Skeletal muscle satellite cell (primary cell): Measurements from ENCODE around the gene DHX9. TPM values are rescaled to one million over a fixed set of nuclear protein-coding genes. Genes with fewer than 3 reads are reported as not detected.
A peak's percentile ranks its signal among the peaks of the same experiment; 100 is the strongest.

Experiments
- H3K27me3 ChIP-seq: 2 replicates; pipeline ENCODE4 v1.7.0; 2013; ENCODE audit warnings: low read length; ENCODE audit not compliant: control insufficient read depth, insufficient read depth
- H3K36me3 ChIP-seq: 2 replicates; pipeline ENCODE4 v1.7.0; 2013; ENCODE audit warnings: mild to moderate bottlenecking, control low read depth, low read length; ENCODE audit not compliant: insufficient read depth
- H3K4me1 ChIP-seq: 2 replicates; pipeline ENCODE4 v1.7.0; 2013; ENCODE audit warnings: low read length; ENCODE audit not compliant: control insufficient read depth, insufficient read depth
- H3K4me2 ChIP-seq: 2 replicates; pipeline ENCODE4 v1.7.0; 2013; ENCODE audit warnings: mild to moderate bottlenecking, low read length
- H3K4me3 ChIP-seq: 2 replicates; pipeline ENCODE4 v1.7.0; 2013; ENCODE audit warnings: low read length
- H3K9ac ChIP-seq: 2 replicates; pipeline ENCODE4 v1.7.0; 2013; ENCODE audit warnings: mild to moderate bottlenecking, low read depth, low read length, moderate library complexity
- H3K9me3 ChIP-seq: replicated peaks from 2 replicates; pipeline ENCODE4 v1.7.0; 2013; ENCODE audit warnings: mild to moderate bottlenecking, control low read depth, low read length
- total RNA-seq: library from RNA; depleted of rRNA; stranded (reverse); fragments of >200 nt; gene quantifications from 2 replicates; pipeline ENCODE4 v1.2.3, GENCODE V29; 2012; rRNA removed

Gene DHX9
- 133 and 142 TPM in 2 replicates for total RNA-seq

DNA sequence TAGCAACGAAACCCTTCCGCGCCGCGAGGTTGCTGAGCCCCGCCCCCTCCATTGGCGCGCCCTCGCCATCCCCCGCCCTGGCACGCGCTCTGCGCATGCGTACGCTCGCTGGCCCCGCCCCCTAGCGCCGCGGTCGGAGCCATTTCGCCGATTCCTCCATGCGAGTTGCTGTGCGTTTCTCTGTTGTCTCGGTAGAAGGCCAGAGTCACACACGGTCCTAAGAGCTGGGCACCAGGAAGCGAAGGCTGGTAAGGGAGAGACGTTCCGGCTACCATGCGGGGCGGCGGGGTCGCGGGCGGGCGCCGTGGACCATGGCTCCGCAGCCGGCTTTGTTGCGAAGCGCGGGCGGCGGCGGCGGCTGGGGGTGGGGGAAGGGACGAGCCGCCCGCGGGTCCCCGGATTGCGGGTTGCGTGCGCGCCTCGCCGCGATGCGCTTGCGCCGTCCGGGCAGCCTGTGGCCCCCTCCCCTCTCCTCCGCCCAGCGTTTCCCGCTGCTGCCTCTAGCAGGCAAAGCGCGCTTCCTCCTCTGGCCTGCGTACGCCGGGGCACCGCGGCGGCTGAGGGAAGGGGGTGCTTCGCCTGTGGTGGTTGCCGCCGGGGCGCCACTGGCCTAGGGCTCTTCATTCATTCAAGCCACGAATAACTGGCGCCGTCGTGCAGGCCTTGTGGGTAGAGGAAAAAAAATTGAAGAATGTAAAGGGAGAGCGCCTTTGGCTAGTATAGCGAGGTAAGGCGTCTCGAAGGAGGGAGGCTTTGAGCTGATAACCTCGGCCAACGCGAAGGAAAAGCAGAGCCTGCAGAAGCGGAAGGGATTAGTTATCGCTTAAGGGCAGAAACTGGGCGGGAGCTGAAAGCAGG, at the start of gene DHX9:
Gene DHX9 (plus strand): TSS at position 139 of the 858 bp plus-strand sequence. CDS start 3,220 bp downstream, outside the sequence.
- Histone ChIP-seq H3K9ac (peak within 1 kb of the TSS; percentile 93), H3K4me3 (peak within 1 kb of the TSS; percentile 93), H3K4me1 (peaks cover 24% of the 10 kb centered on the region), H3K4me2 (peak within 1 kb of the TSS; percentile 95), H3K27me3 (no peaks in the 10 kb centered on the region), H3K36me3 (peaks cover 20% of the 10 kb centered on the region), H3K9me3 (no peaks in the 10 kb centered on the region)

DNA sequence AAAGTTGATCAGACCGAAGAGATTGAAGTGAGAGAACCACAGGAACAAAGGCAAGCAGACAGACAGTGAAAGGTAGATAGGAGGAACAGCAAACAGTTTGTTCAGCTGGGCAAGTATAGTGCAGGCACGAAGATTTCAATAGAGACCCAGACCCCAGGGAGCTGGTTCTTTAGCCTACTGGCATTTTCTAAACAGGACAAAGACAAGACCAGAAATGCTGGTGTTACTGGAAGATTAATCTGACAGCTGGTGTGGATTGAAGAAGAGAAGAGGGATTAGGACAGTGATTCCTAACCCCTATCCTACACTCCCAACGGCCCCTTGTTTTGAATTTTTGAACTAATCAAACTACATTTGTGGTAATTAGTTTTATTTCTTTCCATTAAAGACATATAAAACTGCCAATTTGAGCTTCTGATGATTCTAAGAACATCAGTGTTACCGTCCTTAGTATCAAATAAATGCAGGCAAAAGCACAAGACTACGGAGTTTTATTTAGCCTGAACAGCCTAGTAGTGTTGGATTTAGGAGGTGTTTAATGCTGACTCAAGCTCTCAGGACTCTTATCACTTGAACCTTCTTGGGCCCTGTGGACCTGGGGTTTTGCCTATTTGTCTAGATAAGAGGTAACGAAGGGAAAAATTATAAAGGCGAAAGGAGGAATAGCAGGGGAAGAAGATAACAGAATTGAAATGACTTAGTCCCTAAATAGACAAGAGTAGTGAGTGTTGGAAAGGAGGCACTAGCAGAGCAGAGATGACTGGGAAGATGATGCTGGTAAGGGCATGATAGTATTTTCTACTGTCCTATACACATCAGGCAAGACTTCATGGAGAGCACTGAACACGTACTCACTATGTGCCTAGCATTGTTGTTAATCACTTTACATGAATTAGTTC, 47.6 kb upstream of the DHX9 start:
- Histone ChIP-seq H3K9me3 (no peaks in the 10 kb centered on the region), H3K4me1 (peaks cover 11% of the 10 kb centered on the region), H3K27me3 (peaks cover 21% of the 10 kb centered on the region), H3K4me3 (no peak overlapping the region), H3K4me2 (no peak overlapping the region), H3K9ac (no peak overlapping the region), H3K36me3 (no peaks in the 10 kb centered on the region)

DNA sequence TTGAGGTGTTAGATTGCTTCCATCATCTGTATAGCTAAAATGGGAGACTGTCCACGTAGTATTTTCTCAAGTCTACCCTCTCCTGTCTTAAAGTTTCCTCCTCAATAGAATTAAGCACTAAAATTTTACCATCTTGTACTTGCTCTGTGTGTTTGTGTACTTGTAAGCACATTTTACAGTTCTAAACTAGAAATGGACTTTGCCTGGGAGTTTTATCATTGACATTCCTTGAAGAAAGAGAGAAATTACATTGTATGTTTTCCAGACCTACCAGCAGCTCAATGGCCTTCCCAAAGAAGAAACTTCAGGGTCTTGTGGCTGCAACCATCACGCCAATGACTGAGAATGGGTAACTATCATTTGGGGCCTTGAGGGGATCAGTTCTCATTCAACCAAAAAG, 45.1 kb upstream of the DHX9 start:
- no peak overlapping the region for H3K4me2 ChIP-seq
- no peak overlapping the region for H3K9ac ChIP-seq
- H3K27me3 ChIP-seq, result peaks cover 5% of the 10 kb centered on the region
- H3K9me3 ChIP-seq, result no peaks in the 10 kb centered on the region
- no peaks in the 10 kb centered on the region for H3K36me3 ChIP-seq
- H3K4me1 ChIP-seq, result peaks cover 8% of the 10 kb centered on the region
- no peak overlapping the region for H3K4me3 ChIP-seq

DNA sequence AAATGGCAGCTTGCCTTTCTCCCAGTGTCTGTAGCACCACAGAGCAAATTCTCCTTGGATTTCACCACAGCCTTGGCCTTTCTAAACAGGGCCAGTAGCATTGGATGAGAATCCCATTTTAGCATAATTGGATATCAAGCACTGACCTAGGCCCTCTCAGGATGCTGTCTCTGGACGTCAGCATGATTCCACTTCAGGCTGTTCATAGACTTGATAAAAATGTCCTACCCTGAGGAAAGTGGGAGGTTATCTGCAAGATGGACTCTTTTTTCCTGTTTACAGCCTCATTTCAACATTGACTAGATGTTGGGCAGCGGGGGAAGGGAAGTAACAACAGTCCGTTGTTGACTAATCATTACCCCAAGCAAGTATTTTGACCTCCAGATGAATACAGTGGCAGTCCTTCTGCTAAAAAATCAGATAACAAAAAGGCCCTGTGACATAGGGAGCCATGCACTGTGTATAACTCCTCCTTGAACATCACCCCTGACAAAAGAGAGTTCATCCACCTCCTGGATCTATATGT, 44.4 kb upstream of the DHX9 start:
- H3K27me3 ChIP-seq, result peaks cover 5% of the 10 kb centered on the region
- no peaks in the 10 kb centered on the region for H3K9me3 ChIP-seq
- H3K4me1 ChIP-seq, result peaks cover 4% of the 10 kb centered on the region
- no peak overlapping the region for H3K4me2 ChIP-seq
- no peak overlapping the region for H3K9ac ChIP-seq
- H3K4me3 ChIP-seq, result no peak overlapping the region
- H3K36me3 ChIP-seq, result no peaks in the 10 kb centered on the region

DNA sequence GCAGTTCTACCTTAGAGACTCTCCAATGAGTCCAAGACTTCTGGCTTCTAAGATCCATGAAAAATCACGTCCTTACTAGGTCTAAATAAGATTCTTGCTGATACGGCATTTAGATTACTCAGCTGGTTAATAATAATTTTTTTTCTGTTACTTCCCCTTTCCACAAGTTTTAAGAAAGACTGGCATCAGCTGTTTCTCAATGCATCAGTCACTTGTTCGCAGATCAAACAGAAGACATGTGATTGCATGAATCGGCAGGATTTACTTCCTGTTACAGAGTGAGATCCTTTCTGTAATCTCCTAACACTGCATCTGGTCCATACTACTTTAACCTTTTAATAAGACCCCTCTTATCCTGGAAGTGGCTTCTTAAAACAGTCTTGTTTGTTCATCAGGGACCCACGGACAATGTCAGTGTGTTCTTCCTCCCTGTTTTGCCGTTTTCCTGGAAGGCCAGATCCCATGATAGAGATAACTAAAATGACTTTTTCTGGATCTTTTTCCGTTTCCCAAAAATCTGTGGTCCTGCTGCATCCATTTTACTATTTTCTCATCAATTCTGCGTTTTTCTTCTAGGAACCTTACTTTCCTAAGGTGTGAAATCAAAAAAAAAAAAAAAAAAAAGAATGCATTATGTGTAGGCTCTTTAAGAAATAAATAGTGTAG, 43.5 kb upstream of the DHX9 start:
- Histone ChIP-seq H3K4me3 (no peak overlapping the region), H3K36me3 (no peaks in the 10 kb centered on the region), H3K9me3 (no peaks in the 10 kb centered on the region), H3K27me3 (peaks cover 5% of the 10 kb centered on the region), H3K9ac (no peak overlapping the region), H3K4me2 (no peak overlapping the region), H3K4me1 (no peaks in the 10 kb centered on the region)

DNA sequence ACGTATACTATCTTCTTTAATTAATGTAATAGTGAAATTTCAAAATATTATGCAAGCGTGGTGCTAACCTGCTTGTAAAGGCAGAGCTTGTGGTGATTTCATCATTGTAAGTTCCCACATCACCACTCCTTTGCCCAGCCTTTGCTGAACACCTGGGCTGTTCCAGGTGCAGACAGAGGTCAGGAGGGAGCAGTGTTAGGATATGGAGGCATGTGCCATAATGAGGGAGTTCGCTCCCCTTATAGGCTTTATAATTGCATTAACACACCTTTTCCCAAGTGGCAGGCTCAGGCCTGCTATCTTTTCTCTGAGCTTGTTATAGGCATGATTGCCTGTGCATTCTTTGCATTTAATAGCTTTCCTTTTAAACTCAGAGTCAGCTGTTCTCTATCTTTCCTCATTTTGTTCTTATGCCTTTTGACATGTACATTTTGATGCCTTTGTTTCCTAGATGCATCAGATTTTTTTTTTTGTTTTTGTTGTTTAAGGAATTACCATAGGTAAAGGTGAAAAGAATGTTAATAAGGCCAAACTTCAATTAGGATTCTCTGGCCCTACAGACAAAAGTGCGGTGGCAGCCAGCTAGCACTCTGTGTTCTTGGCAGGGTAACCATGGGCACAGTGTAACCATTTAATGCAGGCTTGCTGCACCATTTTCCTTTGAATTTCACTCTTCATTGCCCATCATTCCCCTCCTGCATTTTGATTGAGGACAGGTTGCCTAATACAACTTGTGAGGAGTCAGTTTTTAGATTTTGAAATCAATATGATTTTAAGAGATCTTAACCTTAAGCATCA, 36.9 kb upstream of the DHX9 start:
- no peak overlapping the region for H3K4me2 ChIP-seq
- H3K36me3 ChIP-seq, result no peaks in the 10 kb centered on the region
- no peaks in the 10 kb centered on the region for H3K27me3 ChIP-seq
- no peaks in the 10 kb centered on the region for H3K4me1 ChIP-seq
- H3K4me3 ChIP-seq, result no peak overlapping the region
- no peak overlapping the region for H3K9ac ChIP-seq
- no peaks in the 10 kb centered on the region for H3K9me3 ChIP-seq

DNA sequence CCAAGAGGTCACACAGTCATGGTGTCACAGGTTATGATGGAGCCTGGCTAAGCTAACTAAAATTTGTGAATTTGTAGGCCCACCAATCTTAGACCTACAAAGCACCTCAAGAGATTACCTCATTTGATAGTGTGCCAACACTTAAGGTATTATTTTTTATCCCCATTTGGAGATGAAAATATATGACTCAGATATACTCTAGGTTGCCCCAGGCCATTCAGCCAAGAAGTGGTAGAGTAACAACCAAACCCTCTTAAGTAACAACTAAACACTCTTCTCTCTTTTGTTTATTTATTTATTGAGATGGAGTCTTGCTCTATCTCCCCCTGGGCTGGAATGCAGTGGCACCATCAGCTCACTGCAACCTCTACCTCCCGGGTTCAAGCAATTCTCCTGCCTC, 35.3 kb upstream of the DHX9 start:
- no peaks in the 10 kb centered on the region for H3K36me3 ChIP-seq
- no peaks in the 10 kb centered on the region for H3K9me3 ChIP-seq
- no peak overlapping the region for H3K4me3 ChIP-seq
- no peaks in the 10 kb centered on the region for H3K4me1 ChIP-seq
- H3K4me2 ChIP-seq, result no peak overlapping the region
- H3K27me3 ChIP-seq, result no peaks in the 10 kb centered on the region
- no peak overlapping the region for H3K9ac ChIP-seq

DNA sequence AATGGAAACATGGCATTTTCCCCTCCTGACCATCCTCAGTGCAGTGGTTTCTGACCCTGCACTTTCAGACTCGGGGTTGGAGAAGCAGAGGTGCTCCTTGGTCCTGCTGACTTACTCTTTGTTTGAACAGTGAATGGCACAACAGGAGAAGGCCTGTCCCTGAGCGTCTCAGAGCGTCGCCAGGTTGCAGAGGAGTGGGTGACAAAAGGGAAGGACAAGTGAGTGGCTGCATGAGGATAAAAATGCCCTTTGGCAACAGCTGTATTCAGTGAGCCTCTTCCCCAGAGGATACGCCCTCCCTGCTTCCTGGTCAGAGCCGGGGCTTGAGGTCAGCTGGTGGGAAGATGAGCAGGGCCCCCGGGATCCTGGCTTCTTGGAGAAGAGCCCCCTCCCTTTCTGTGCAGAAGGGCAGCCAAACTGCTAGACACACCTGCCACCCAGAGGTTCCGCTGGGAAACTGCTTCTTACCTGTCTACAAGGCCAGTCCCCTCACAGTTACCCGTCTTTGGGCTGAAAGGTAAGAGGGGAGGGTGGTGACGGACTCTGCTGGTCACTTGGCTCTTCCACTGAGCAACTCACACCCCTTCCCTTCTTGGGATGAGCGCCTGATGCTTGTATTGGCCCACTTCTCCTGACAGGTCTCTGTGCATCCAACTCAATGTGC, 33.0 kb upstream of the DHX9 start:
- Histone ChIP-seq H3K4me2 (no peak overlapping the region), H3K27me3 (no peaks in the 10 kb centered on the region), H3K9ac (no peak overlapping the region), H3K36me3 (no peaks in the 10 kb centered on the region), H3K4me3 (no peak overlapping the region), H3K4me1 (no peaks in the 10 kb centered on the region), H3K9me3 (no peaks in the 10 kb centered on the region)

DNA sequence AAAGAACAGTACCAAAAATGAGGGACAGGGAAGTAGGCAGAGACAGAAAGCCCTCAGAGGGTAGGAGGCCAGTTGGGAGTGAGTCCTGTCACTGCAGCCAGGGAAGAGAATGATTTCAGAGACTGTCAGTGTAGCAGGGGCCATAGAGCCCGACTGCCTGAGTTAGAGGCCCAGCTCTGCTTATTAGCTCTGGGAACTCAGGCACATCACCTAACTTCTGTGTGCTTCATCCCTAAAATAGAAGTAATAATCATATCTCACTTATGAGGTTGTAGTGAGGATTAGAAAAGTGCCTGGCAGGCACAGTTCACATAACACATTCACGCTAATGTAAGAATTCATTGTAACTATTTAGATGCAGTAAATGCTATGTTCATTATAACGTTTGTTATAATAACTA, 31.2 kb upstream of the DHX9 start:
- Histone ChIP-seq H3K27me3 (no peaks in the 10 kb centered on the region), H3K9ac (no peak overlapping the region), H3K4me3 (no peak overlapping the region), H3K9me3 (no peaks in the 10 kb centered on the region), H3K36me3 (no peaks in the 10 kb centered on the region), H3K4me1 (no peaks in the 10 kb centered on the region), H3K4me2 (no peak overlapping the region)

DNA sequence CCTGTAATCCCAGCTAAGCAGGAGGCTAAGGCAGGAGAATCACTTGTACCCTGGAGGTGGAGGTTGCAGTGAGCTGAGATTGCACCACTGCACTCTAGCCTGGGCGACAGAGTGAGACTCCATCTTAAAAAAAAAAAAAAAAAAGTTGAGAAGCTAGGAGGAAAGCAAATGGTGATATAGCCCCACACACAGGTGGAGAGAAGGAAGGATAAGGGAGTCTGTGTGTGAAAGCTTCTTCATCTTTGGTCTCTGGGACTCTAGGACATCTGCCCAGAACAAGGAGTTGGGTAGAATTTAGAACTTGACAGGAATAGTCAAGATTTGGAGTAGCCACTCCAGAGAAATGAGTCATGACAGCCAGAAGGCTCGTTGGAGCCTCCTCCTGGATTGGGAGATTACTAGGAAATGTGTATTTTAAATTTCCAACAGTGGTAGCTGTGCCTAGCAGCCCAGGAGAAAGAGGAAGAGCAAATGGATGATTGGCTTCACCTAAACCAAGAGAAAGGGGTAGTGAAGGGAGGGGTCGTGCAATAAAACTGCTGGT, 29.7 kb upstream of the DHX9 start:
- no peaks in the 10 kb centered on the region for H3K27me3 ChIP-seq
- no peak overlapping the region for H3K4me3 ChIP-seq
- H3K36me3 ChIP-seq, result no peaks in the 10 kb centered on the region
- H3K4me1 ChIP-seq, result no peaks in the 10 kb centered on the region
- no peak overlapping the region for H3K9ac ChIP-seq
- no peaks in the 10 kb centered on the region for H3K9me3 ChIP-seq
- H3K4me2 ChIP-seq, result no peak overlapping the region
